DND-41 (cell line): ENCODE measurements around the gene MRPS17.

Experiments
- EZH2 ChIP-seq: IDR thresholded peaks from 3 replicates; pipeline ENCODE4 v1.6.1; 2012; ENCODE audit warnings: borderline replicate concordance, low read depth, mild to moderate bottlenecking, moderate library complexity, low read length, inconsistent platforms; ENCODE audit not compliant: severe bottlenecking
- TF ChIP-seq, protein P1 (sequence below): IDR thresholded peaks from 2 replicates; pipeline ENCODE4 v1.5.1; 2012; ENCODE audit warnings: borderline replicate concordance, low read length, moderate library complexity, mild to moderate bottlenecking; ENCODE audit not compliant: poor library complexity, severe bottlenecking; ENCODE audit errors: extremely low read depth

DNA sequence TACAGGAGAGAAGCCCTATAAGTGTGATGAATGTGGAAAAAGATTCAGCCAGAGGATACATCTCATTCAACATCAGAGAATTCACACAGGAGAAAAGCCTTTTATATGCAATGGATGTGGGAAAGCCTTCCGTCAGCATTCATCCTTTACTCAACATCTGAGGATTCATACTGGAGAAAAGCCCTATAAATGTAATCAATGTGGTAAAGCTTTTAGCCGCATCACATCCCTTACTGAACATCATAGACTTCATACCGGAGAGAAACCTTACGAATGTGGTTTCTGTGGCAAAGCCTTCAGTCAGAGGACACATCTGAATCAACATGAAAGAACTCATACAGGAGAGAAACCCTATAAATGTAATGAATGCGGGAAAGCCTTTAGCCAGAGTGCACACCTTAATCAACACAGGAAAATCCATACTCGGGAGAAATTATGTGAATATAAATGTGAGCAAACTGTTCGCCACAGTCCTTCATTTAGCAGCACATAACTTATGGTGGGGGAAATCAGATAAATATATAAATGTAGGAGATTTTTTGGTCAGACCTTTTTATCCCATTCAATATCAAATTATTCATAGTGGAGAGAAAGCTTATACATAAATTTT, 12.1 kb upstream of the MRPS17 start:
- TF ChIP-seq EZH2, result no peak
- TF ChIP-seq, protein P1, sequence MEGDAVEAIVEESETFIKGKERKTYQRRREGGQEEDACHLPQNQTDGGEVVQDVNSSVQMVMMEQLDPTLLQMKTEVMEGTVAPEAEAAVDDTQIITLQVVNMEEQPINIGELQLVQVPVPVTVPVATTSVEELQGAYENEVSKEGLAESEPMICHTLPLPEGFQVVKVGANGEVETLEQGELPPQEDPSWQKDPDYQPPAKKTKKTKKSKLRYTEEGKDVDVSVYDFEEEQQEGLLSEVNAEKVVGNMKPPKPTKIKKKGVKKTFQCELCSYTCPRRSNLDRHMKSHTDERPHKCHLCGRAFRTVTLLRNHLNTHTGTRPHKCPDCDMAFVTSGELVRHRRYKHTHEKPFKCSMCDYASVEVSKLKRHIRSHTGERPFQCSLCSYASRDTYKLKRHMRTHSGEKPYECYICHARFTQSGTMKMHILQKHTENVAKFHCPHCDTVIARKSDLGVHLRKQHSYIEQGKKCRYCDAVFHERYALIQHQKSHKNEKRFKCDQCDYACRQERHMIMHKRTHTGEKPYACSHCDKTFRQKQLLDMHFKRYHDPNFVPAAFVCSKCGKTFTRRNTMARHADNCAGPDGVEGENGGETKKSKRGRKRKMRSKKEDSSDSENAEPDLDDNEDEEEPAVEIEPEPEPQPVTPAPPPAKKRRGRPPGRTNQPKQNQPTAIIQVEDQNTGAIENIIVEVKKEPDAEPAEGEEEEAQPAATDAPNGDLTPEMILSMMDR, result no peak
